GM18870 (cell line): Measurements from ENCODE around the gene ANKRD39.
A peak's percentile ranks its signal among the peaks of the same experiment; 100 is the strongest.
"Not testable (repeated sequence)": the region's sequence is repeated elsewhere in the genome, so short reads cannot be mapped to it uniquely, and the experiment has no call there.

Experiments
- ATAC-seq: cut with Tn5 transposase; IDR thresholded peaks from one replicate; pipeline ENCODE4 v1.9.1; 2021; ENCODE audit warnings: moderate library complexity; ENCODE audit not compliant: unreplicated experiment

The ANKRD39 gene

GRCh38 chr2:96857667-96858372, at the start of gene ANKRD39:
Gene ANKRD39, minus strand, starts transcription at chr2:96858016. Its CDS starts 29 bp downstream, at chr2:96857987.
- ATAC-seq, result peak; percentile 85

DNA sequence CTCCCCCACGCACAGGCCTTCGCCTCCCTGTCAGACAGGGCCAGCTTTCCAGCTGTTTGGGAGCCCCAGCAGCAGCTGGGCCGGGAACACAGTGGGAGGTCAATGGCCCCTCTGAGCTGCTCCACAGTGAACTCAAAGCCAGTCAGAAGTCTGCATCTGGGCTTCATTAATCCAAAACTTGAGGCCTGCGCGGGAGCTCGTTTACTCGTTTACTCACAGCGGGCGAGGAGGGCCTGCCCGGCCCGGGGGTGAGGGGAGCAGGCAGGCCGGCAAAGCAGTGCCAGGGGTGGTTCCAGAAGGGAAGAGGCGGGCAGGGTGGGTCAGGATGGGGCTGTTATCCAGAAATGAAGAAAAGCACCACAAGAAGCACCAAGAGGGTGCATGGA, 48.9 kb upstream of the ANKRD39 start:
- ATAC-seq, result no peak

DNA sequence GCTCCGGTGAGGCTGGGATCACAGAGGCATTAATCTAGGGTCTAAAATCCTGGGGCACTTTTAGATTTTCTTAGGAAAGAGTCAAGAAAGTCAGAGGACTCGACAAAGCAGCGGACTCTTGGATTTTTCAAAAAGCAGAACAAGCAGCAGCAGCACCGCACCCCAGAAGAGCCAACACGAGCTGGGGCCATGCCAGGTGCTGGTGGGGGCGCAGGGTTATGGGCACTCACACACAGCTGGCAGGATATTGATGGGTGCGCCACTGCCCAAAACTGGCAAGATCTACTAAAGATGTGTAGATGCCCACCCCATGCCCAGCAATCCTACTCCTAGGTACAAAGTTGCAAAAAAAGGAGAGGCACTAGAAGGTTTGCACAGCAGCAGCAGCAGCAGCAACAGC, 46.0 kb upstream of the ANKRD39 start:
- no peak for ATAC-seq

GRCh38 chr2:96903318-96903717, 45.5 kb upstream of the ANKRD39 start:
- no peak for ATAC-seq

DNA sequence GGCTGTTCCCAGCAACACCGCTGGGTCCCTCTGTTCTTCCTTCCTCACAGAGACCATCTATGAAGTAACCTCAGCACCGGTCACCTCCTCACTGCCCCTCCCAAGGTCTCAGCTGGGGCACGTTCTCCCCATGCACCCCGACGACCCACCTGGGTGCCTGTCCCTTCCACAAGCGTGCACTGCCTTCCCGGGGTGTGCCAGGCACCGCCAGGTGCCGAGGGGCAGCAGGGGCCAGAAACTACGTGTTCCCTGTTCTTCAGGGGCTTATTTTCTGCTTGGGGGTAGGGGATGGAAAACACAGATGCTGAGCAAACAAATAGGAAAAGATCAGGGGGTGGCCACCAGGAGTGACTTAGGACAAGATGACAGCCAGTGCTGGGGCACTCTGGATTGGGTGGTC, 42.4 kb upstream of the ANKRD39 start:
- ATAC-seq, result no peak

GRCh38 chr2:96899413-96899741, 41.6 kb upstream of the ANKRD39 start:
- no peak for ATAC-seq

GRCh38 chr2:96898641-96899412, 41.0 kb upstream of the ANKRD39 start:
- no peak for ATAC-seq

DNA sequence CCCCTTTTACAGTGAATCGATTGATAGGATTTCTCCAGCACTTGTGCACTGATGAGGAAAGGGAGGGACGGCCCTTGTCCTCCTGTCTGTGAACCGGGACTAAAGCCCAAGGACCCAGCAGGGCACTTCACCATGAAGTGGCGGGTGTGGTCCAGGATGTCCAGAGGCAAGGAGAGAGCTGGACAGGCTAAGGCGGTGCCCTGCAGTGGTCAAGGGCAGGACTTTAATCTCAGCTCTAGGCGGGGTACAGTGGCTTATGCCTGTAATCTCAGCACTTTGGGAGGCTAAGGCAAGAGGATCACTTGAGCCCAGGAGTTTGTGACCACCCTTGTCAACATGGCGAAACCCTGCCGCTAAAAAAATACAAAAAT, 40.3 kb upstream of the ANKRD39 start:
- no peak for ATAC-seq

DNA sequence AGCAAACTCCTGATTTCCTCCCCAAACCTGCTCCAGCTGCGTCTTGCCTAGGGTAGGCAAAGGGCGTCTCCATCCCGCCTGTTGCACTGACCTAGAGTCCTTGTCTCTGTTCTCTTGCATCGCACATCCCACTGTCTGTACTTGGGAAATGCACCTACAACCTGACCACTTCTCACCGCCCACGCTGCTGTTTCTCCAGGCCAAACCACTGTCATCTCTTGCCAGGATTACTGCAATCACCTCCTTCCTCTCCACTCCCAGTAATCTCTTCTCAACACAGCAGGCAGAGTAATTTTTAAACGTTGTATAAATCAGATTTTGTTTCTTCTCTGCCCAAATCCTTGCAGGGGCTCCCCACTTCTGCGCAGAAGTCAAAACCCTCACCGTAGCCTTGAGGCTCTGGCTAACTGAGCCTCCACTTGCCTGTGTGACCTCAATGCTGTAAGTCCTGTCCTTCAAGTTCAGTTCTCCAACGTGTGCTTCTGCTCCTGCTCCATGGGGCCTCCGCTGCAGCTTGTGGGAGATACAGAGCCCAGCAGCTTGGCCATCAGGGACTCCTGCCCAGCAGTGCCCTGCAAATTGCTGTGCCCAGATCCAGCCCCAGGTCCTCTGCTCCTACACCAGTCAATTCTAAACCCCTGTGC, 39.8 kb upstream of the ANKRD39 start:
- no peak for ATAC-seq

DNA sequence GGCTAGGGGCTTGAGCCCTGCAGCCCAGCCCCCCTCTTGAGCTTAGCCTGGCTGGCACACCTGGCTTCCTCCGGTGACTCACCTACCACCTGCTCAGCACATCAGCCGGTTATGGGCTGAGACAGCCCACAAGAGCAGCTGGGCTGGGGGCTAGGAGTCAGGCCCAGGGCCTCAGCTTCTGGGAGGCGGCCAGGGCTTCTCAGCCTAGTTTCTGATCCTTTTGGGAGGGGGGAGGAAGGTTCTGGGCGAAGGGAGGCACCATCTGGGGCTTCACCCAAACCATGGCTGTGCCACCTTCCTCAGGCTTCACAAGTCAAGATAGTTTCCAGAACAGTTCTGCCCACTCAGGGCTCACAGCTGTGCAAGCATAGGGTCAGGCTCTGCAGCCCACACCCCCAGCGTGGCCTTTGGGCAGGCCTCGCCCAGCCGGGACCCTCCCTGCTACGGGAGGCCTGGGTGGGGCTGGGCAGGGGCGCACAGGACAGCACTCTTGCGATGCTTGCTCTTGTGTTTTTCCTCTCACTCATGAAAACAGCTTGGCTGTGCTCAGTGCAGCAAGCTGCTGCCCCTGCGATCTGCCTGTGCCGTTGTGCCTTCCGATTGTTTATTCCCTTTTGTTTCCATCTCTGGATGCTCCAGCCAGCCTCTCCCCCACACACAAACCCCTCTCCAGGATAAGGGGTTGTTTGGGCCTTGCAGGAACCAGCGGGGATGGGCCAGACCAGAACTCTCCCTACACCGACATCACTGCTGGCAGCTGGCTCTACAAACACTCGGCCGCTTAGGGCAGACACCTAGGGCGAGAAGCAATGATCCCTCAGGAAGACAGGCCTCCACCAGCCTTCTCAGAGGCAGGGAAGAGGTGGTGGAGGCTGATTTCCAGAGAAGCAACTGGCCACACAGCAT, 38.2 kb upstream of the ANKRD39 start:
- no peak for ATAC-seq

DNA sequence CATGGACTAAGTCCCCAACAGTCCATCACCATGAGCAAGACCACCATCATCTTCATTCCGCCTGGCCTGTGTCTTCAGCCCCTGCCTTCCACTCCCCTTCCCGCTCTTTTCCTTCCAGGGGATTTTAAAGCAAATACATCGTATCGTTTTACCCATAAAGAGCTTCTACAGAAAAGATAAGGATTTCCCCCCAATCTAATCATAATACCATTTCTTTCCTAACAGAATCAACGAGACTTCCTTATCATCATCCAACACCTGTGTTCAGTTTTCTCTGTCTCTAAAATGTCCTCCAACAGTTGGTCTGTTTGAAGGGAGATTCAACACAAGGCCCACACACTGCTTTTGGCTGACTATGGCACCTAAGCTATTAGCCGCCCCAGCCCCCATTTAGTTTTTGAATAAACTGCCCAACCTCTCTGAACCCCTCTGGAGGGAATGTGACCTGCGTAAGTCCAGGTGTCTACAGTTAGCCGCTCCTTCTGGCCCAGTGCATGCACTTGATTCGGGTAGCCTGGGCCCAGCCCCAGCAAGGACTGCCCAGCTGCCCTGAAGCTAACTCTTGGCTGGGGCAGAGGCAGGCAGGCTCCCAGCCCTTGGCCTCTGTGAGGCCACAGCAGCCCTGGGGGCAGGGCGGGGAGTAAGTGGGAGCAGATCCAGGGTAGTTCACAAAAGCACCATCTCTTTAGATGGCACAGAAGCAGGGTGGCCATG, 37.4 kb upstream of the ANKRD39 start:
- ATAC-seq, result no peak

GRCh38 chr2:96894151-96894531, 36.3 kb upstream of the ANKRD39 start:
- ATAC-seq, result no peak

DNA sequence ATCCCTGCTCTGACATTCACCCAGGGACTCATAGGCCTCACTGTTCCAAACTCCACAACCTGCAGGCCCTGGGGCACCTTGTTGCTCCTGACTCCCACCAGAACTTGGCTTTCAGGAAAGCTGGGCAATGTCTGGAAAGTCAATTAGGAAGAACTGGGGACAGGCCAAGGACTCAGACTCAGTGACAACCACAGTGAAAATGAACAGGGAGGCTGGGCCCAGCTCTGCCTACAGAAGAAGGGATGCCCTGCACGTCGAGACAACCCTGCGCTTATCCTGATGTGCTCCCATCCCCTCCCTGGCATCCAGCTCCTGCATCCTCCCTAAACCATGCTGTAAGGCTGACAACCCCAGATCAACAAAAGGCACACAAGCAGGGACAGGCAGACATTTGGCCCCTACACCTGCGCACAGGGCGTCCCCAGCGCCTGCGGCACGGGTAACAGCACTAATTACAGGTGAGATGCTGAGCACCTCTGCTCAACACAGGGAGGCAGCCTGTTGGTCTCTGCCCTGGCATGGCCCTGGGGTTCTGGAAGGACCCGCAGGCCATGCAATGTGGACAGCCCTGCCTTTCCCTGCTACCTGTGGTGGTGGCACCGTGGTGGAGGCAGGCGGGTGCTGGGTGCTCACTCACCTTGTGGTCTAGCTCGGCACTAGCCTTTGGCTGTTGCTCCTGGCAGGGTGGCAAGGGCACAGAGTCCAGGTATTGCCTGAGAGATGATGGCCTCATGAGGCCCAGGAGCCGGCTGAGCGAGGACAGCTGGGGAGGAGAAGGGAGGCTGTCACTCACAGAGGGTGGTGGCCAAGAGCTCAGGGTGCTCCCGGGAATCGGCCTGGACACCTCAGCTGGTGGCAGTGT, 35.7 kb upstream of the ANKRD39 start:
- no peak for ATAC-seq

- no peak for ATAC-seq
These were observed 33.9 kb upstream of the ANKRD39 start for GRCh38 chr2:96891591-96892333.

- ATAC-seq, result no peak
These were observed 33.0 kb upstream of the ANKRD39 start for GRCh38 chr2:96890726-96891385.

- ATAC-seq, result no peak
These were observed 32.4 kb upstream of the ANKRD39 start for GRCh38 chr2:96890252-96890651.

- not testable (repeated sequence) for ATAC-seq
These were observed 31.7 kb upstream of the ANKRD39 start for GRCh38 chr2:96889502-96889901.
